ENCODE data around the gene ZMAT2. TPM values are rescaled to one million over a fixed set of nuclear protein-coding genes. Genes with fewer than 3 reads are reported as not detected.

Gene ZMAT2
- total and polyA plus RNA-seq, 10 of the 15 experiments (the other 5 are each of a cell fraction or from before 2014, with no cell fraction given), result 28.1 to 102 (median 42.9) TPM

- TF ChIP-seq CTCF (IDR thresholded peaks at IDR 0.05 in 2 of 3, conservative IDR thresholded peaks at IDR 0.05 in 1 of 3; ENCODE audit: control insufficient read depth in 2 of 3, extremely low read depth in 1 of 3, insufficient read depth in 1 of 3, low read depth in 3 of 3, low read length in 3 of 3) (no peak), ZBTB40 (IDR thresholded peaks at IDR 0.05; ENCODE audit: borderline replicate concordance) (peak; percentile 85), NFXL1 (IDR thresholded peaks at IDR 0.05; ENCODE audit: borderline replicate concordance) (no peak), KAT2A (conservative IDR thresholded peaks at IDR 0.05; ENCODE audit: control insufficient read depth, low read depth, low read length) (no peak), ATF2 (IDR thresholded peaks at IDR 0.05; ENCODE audit: low read length) (peak; percentile 97), TCF12 (IDR thresholded peaks at IDR 0.05; ENCODE audit: low read depth, low read length) (0 out of 2 replicates have a peak, but pooled peaks have one; percentile 21), IRF4 (IDR thresholded peaks at IDR 0.05; ENCODE audit: low read depth, low read length) (peak; percentile 100), NBN (IDR thresholded peaks at IDR 0.05) (peak; percentile 97), ESRRA (IDR thresholded peaks at IDR 0.05; ENCODE audit: low read length) (0 out of 2 replicates have a peak, but pooled peaks have one; percentile 65), MAX (IDR thresholded peaks at IDR 0.05; ENCODE audit: low read depth, low read length) (peak; percentile 24; the same call in 1 of the 2 replicates), STAT3 (IDR thresholded peaks at IDR 0.05; ENCODE audit: low read depth, low read length) (peak; percentile 65; the same call in 1 of the 2 replicates), HDAC6 (IDR thresholded peaks at IDR 0.05; ENCODE audit: unreplicated experiment) (peak; percentile 8), STAT1 (conservative IDR thresholded peaks at IDR 0.05) (peak; percentile 97), GATAD2B (conservative IDR thresholded peaks at IDR 0.05; ENCODE audit: low read depth) (peak; percentile 82), SMAD1 (IDR thresholded peaks at IDR 0.05; ENCODE audit: low read depth, partially characterized antibody) (peak; percentile 47), MTA2 (IDR thresholded peaks at IDR 0.05; ENCODE audit: low read depth) (peak; percentile 75), JUND (IDR thresholded peaks at IDR 0.05; ENCODE audit: low read depth, low read length) (peak; percentile 98), PRDM15 (CRISPR knock-in tag; IDR thresholded peaks at IDR 0.05) (no peak), NR2F1 (conservative IDR thresholded peaks at IDR 0.05) (peak; percentile 80)
Measured at GRCh38 chr5:140710899-140711552, 10.8 kb downstream of the ZMAT2 start (continued).
